ENCODE data around the gene THY1.
"Not testable (repeated sequence)": the region's sequence is repeated elsewhere in the genome, so short reads cannot be mapped to it uniquely, and the experiment has no call there.

Gene THY1

DNA sequence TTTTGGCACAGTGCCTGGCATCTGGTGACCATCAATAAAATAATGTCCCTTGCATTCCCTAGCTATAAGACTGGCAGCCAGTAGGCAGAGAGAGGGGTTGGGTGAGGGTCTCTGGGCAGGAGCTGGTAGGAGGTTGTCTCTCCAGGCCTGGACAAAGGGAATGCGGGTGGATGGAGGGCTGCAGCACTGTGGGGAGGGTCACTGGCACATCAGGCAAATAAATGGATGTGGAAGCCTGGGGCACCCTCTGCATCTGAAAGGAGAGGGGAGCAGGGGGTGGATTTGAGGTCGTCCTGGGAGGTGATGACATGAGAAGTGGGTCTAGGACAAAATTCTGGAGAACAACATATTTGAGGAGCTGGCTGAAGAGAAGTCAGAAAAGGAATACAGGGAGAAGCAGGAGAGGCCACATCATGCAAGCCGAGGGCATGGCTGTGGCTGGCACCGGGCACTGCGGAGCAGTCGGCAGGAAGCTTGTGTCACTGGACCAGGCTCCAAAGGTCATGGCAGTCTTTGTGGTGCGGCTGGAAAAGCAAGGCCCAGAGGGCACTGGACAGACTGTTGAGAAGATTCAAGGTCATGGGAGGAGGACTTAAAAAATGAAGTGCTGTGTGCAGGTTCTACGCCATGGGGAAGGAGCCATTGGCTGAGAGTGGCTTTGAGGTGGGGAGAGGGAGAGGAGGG, 36.5 kb upstream of the THY1 start:
- no peaks in the 10 kb centered on the region for H3K36me3 ChIP-seq (ENCODE audit: control insufficient read depth, insufficient read depth, low read length)
- no peak overlapping the region for H3K27ac ChIP-seq (ENCODE audit: insufficient read depth, low read length, poor library complexity, severe bottlenecking)
- no peaks in the 10 kb centered on the region for H3K4me1 ChIP-seq (ENCODE audit: control insufficient read depth, insufficient read depth, low read length, poor library complexity, severe bottlenecking)
- H3K27me3 ChIP-seq (replicated peaks; ENCODE audit: control insufficient read depth, insufficient read depth, low read length, poor library complexity, severe bottlenecking) = no peaks in the 10 kb centered on the region
- no peak for DNase-seq
- H3K4me3 ChIP-seq (ENCODE audit: insufficient read depth, low read depth, low read length, poor library complexity, severe bottlenecking) = no peak overlapping the region
- no peaks in the 10 kb centered on the region for H3K9me3 ChIP-seq (ENCODE audit: control insufficient read depth, low read length)

GRCh38 chr11:119455708-119456107, 32.7 kb upstream of the THY1 start:
- not testable (repeated sequence) for H3K36me3 ChIP-seq (ENCODE audit: control insufficient read depth, insufficient read depth, low read length); H3K4me3 ChIP-seq (ENCODE audit: insufficient read depth, low read depth, low read length, poor library complexity, severe bottlenecking); H3K9me3 ChIP-seq (ENCODE audit: control insufficient read depth, low read length); DNase-seq; H3K4me1 ChIP-seq (ENCODE audit: control insufficient read depth, insufficient read depth, low read length, poor library complexity, severe bottlenecking); H3K27me3 ChIP-seq (replicated peaks; ENCODE audit: control insufficient read depth, insufficient read depth, low read length, poor library complexity, severe bottlenecking); H3K27ac ChIP-seq (ENCODE audit: insufficient read depth, low read length, poor library complexity, severe bottlenecking)

- not testable (repeated sequence) for H3K27ac ChIP-seq (ENCODE audit: insufficient read depth, low read length, poor library complexity, severe bottlenecking); DNase-seq; H3K36me3 ChIP-seq (ENCODE audit: control insufficient read depth, insufficient read depth, low read length); H3K27me3 ChIP-seq (replicated peaks; ENCODE audit: control insufficient read depth, insufficient read depth, low read length, poor library complexity, severe bottlenecking); H3K4me1 ChIP-seq (ENCODE audit: control insufficient read depth, insufficient read depth, low read length, poor library complexity, severe bottlenecking); H3K9me3 ChIP-seq (ENCODE audit: control insufficient read depth, low read length); H3K4me3 ChIP-seq (ENCODE audit: insufficient read depth, low read depth, low read length, poor library complexity, severe bottlenecking)
Observed at GRCh38 chr11:119455241-119455640, 32.3 kb upstream of the THY1 start.

- DNase-seq = no peak
- H3K4me3 ChIP-seq (ENCODE audit: insufficient read depth, low read depth, low read length, poor library complexity, severe bottlenecking) = no peak overlapping the region
- H3K27ac ChIP-seq (ENCODE audit: insufficient read depth, low read length, poor library complexity, severe bottlenecking) = no peak overlapping the region
- no peaks in the 10 kb centered on the region for H3K4me1 ChIP-seq (ENCODE audit: control insufficient read depth, insufficient read depth, low read length, poor library complexity, severe bottlenecking)
- H3K36me3 ChIP-seq (ENCODE audit: control insufficient read depth, insufficient read depth, low read length) = no peaks in the 10 kb centered on the region
- no peaks in the 10 kb centered on the region for H3K9me3 ChIP-seq (ENCODE audit: control insufficient read depth, low read length)
- H3K27me3 ChIP-seq (replicated peaks; ENCODE audit: control insufficient read depth, insufficient read depth, low read length, poor library complexity, severe bottlenecking) = peaks cover 5% of the 10 kb centered on the region
Observed at GRCh38 chr11:119453881-119454280, 30.9 kb upstream of the THY1 start.

DNA sequence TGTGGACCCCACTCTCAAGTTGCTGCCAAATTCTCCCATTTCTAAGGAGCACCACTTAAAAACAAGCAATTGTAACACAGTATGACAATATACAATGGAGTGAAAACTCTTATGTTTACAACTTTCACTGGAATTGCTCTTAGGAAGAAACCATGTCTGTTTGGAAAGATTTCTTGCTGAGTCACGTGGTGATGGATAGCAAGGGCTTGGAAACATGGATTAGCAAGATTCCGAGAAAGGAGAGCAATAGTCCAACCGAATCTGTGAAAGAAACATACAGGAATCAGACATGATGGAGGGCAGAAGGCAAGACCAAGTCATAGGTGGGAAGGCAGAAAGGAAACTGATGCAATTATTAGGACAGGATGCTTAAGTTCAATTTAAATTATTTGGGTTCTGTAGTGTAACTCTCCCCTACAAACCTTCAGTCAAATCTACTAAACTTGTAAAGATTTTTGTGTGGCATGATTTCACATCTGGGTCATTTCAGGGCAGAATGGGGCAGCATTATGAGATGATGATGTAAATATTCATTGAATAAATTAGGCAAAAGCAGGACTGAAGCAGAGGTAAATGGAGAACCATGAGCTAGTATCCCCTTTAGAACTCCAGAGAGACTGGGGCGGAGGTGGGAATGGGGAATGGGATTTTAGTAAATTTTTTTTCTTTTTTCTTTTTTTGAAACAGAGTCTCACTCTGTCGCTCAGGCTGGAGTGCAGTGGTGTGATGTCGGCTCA, 27.8 kb upstream of the THY1 start:
- Histone ChIP-seq H3K27me3 (replicated peaks; ENCODE audit: control insufficient read depth, insufficient read depth, low read length, poor library complexity, severe bottlenecking) (peaks cover 5% of the 10 kb centered on the region), H3K36me3 (ENCODE audit: control insufficient read depth, insufficient read depth, low read length) (no peaks in the 10 kb centered on the region), H3K4me1 (ENCODE audit: control insufficient read depth, insufficient read depth, low read length, poor library complexity, severe bottlenecking) (no peaks in the 10 kb centered on the region), H3K9me3 (ENCODE audit: control insufficient read depth, low read length) (no peaks in the 10 kb centered on the region), H3K27ac (ENCODE audit: insufficient read depth, low read length, poor library complexity, severe bottlenecking) (no peak overlapping the region), H3K4me3 (ENCODE audit: insufficient read depth, low read depth, low read length, poor library complexity, severe bottlenecking) (no peak overlapping the region)
- DNase-seq = no peak

- H3K27ac ChIP-seq (ENCODE audit: insufficient read depth, low read length, poor library complexity, severe bottlenecking) = no peak overlapping the region
- no peak overlapping the region for H3K4me3 ChIP-seq (ENCODE audit: insufficient read depth, low read depth, low read length, poor library complexity, severe bottlenecking)
- H3K4me1 ChIP-seq (ENCODE audit: control insufficient read depth, insufficient read depth, low read length, poor library complexity, severe bottlenecking) = no peaks in the 10 kb centered on the region
- no peak for DNase-seq
- H3K9me3 ChIP-seq (ENCODE audit: control insufficient read depth, low read length) = no peaks in the 10 kb centered on the region
- H3K36me3 ChIP-seq (ENCODE audit: control insufficient read depth, insufficient read depth, low read length) = no peaks in the 10 kb centered on the region
- H3K27me3 ChIP-seq (replicated peaks; ENCODE audit: control insufficient read depth, insufficient read depth, low read length, poor library complexity, severe bottlenecking) = peaks cover 5% of the 10 kb centered on the region
Observed at GRCh38 chr11:119449498-119449897, 26.5 kb upstream of the THY1 start.

- Histone ChIP-seq H3K4me3 (ENCODE audit: insufficient read depth, low read depth, low read length, poor library complexity, severe bottlenecking) (no peak overlapping the region), H3K27ac (ENCODE audit: insufficient read depth, low read length, poor library complexity, severe bottlenecking) (no peak overlapping the region), H3K9me3 (ENCODE audit: control insufficient read depth, low read length) (no peaks in the 10 kb centered on the region), H3K4me1 (ENCODE audit: control insufficient read depth, insufficient read depth, low read length, poor library complexity, severe bottlenecking) (no peaks in the 10 kb centered on the region), H3K27me3 (replicated peaks; ENCODE audit: control insufficient read depth, insufficient read depth, low read length, poor library complexity, severe bottlenecking) (peaks cover 5% of the 10 kb centered on the region), H3K36me3 (ENCODE audit: control insufficient read depth, insufficient read depth, low read length) (no peaks in the 10 kb centered on the region)
- DNase-seq = no peak
Observed at GRCh38 chr11:119448380-119448779, 25.4 kb upstream of the THY1 start.

DNA sequence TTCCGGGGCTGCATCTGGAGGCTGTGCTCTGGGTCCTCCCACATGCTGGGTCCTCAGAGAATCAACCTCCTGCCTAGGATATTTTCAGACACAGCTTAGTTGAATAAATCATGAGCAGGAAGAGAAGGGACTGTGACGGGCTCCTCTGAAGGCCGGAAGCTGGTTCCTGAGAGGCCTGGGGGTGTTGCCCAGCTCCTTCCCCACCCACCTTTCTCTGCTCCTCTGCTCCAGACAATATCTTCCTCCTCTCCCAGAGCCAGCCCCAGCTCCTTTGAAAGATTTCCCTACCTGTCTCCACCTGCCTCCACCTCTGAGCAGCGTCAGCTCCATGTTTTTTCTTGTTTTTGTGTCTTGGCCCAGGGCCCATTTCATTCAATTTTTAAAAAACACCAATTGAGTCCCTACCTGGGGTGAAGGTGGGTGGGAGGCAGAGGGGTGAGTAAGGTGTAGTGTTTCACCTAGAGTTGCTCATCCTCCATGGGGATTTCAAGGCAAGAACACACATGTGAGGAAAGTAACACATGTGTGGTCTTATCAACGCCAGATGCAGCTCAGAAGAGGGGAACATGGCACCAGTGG, 24.8 kb upstream of the THY1 start:
- H3K36me3 ChIP-seq (ENCODE audit: control insufficient read depth, insufficient read depth, low read length) = no peaks in the 10 kb centered on the region
- H3K27ac ChIP-seq (ENCODE audit: insufficient read depth, low read length, poor library complexity, severe bottlenecking) = no peak overlapping the region
- no peak overlapping the region for H3K4me3 ChIP-seq (ENCODE audit: insufficient read depth, low read depth, low read length, poor library complexity, severe bottlenecking)
- no peak for DNase-seq
- no peaks in the 10 kb centered on the region for H3K9me3 ChIP-seq (ENCODE audit: control insufficient read depth, low read length)
- H3K4me1 ChIP-seq (ENCODE audit: control insufficient read depth, insufficient read depth, low read length, poor library complexity, severe bottlenecking) = no peaks in the 10 kb centered on the region
- H3K27me3 ChIP-seq (replicated peaks; ENCODE audit: control insufficient read depth, insufficient read depth, low read length, poor library complexity, severe bottlenecking) = peaks cover 5% of the 10 kb centered on the region

DNA sequence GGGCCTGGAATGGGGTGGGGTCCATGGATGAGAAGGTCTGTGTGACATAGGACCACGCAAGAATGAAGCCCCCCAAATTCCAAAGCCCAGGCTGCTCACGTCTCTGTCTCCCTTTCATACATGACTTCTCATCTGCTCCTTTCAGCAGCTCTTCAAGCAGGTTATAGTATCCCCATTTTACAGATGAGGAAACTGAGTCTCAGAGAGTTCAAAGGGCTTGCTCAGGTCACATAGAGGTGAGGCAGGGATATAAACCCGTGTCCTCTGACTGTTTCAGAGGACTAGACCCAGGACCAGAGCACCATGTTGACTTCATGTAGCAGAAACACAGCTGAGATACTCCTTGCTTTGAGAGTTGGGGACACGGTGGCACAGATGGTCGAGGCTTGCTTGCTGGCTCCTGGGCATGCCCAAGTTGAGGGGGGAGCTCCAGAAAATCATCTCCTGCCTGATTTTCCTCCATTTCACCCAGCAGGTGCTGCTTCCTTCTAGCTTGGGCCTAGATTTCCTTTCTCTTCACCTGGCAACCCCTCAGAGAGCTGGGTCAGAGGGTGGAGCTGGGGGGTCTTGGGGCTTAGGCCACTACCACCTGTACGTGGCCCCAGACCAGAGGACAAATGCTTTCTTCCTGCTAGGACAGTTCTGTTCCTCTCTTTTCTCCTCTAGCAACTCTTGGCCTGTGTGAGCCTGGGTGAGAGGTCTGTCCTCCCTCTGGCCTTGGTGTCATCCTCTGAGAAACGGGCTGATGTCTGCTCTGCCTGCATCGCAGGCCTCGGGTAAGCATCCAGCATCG, 24.1 kb upstream of the THY1 start:
- Histone ChIP-seq H3K4me1 (ENCODE audit: control insufficient read depth, insufficient read depth, low read length, poor library complexity, severe bottlenecking) (no peaks in the 10 kb centered on the region), H3K27me3 (replicated peaks; ENCODE audit: control insufficient read depth, insufficient read depth, low read length, poor library complexity, severe bottlenecking) (peaks cover 5% of the 10 kb centered on the region), H3K36me3 (ENCODE audit: control insufficient read depth, insufficient read depth, low read length) (no peaks in the 10 kb centered on the region), H3K4me3 (ENCODE audit: insufficient read depth, low read depth, low read length, poor library complexity, severe bottlenecking) (no peak overlapping the region), H3K27ac (ENCODE audit: insufficient read depth, low read length, poor library complexity, severe bottlenecking) (no peak overlapping the region), H3K9me3 (ENCODE audit: control insufficient read depth, low read length) (no peaks in the 10 kb centered on the region)
- DNase-seq = no peak

DNA sequence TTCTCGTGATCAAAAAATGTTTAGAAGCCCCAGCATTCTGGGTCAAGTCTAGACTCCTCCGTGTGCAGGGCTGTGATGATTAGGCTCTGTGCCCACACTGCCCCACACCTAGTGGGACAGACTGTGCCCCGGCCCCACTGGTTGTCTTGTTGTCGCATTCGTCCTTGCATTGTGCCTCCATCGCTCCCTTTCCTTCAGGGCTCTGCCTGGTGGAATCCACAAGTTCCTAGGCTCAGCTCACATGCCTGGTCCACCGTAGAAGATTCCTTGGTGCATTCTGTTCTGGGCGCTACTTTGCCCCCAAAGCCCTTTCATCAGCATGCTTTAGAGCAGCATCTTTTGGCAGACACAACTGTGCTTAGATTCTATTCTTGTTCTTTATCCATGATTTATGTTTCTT, 23.5 kb upstream of the THY1 start:
- no peak for DNase-seq
- Histone ChIP-seq H3K27me3 (replicated peaks; ENCODE audit: control insufficient read depth, insufficient read depth, low read length, poor library complexity, severe bottlenecking) (peaks cover 1% of the 10 kb centered on the region), H3K27ac (ENCODE audit: insufficient read depth, low read length, poor library complexity, severe bottlenecking) (no peak overlapping the region), H3K9me3 (ENCODE audit: control insufficient read depth, low read length) (no peaks in the 10 kb centered on the region), H3K4me1 (ENCODE audit: control insufficient read depth, insufficient read depth, low read length, poor library complexity, severe bottlenecking) (peaks cover under 1% of the 10 kb centered on the region), H3K4me3 (ENCODE audit: insufficient read depth, low read depth, low read length, poor library complexity, severe bottlenecking) (no peak overlapping the region), H3K36me3 (ENCODE audit: control insufficient read depth, insufficient read depth, low read length) (no peaks in the 10 kb centered on the region)

Data from effector memory CD4-positive, alpha-beta T cell (primary cell).